ENCODE results near the gene ALAS2.

The ALAS2 gene

DNA sequence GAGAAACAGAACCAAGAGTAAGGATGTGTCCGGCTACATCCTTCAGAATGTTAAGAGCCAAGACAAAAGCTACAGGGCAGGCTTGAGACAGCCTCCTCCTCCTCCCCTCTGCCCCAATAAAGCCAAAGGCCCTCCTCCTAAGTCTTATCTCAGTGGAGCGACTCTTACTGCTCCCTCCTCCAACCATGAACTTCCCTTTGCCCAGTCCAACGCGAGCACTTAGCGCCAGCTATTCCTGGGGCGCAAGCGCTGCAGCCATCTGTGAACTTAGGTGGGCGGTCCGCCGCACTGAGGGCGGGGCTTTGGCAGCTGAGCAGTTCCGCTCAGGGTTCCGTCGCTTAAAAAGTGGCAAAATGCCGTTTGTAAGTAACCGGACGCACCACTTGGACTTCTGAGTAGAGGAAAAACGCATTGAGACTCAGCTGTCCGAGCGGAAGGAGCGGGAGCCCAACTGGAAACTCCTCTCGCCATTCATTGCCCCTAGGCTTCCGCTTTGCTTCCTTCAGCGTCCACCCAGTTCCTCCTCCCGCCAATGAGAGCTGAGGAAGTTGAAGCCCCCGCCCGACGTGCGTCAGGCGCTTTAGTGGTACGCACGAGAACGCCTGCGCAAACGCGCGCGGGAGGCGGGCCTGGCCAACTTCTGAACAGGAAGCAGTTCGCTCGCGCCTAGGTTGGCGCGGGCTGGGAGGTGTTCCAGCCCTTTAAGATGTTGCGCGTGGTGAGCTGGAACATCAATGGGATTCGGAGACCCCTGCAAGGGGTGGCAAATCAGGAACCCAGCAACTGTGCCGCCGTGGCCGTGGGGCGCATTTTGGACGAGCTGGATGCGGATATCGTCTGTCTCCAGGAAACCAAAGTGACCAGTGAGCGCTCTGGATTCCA is 30.8 kb downstream of the ALAS2 start, which contains the start of gene APEX2:
Gene APEX2 (plus strand): TSS at position 647 of the 882 bp plus-strand sequence. CDS start 60 bp downstream, at position 707.
- peaks cover 2% of the 10 kb centered on the region for H3K36me3 ChIP-seq
- H3K9me3 ChIP-seq (ENCODE audit: severe bottlenecking) = no peaks in the 10 kb centered on the region

DNA sequence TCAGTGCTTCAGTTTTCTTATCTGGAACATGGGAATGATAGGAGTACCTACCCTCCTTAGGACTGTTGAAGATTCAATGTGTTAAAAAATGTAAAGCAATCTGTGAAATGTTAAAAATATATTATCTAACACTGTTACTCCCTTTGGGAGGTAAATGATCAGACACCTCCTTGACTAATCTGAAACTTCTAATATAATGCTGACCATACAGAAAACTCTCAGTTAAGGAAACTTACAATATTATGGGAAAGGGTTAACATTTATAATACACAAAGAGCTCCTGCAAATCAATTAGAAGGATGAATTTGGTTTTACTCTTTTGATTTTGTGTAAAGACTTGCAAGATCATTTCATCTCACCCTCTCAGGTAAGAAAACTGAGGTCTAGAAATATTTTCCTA is 35.2 kb downstream of the ALAS2 start:
- H3K4me3 ChIP-seq (ENCODE audit: low read depth, low read length) = no peak overlapping the region
- H3K9me3 ChIP-seq (ENCODE audit: severe bottlenecking) = no peaks in the 10 kb centered on the region
- no peak overlapping the region for H3K27ac ChIP-seq
- no peak for DNase-seq
- H3K36me3 ChIP-seq = no peaks in the 10 kb centered on the region
- peaks cover 54% of the 10 kb centered on the region for H3K27me3 ChIP-seq (ENCODE audit: insufficient read depth, low read depth, severe bottlenecking)
- TF ChIP-seq, protein P1, sequence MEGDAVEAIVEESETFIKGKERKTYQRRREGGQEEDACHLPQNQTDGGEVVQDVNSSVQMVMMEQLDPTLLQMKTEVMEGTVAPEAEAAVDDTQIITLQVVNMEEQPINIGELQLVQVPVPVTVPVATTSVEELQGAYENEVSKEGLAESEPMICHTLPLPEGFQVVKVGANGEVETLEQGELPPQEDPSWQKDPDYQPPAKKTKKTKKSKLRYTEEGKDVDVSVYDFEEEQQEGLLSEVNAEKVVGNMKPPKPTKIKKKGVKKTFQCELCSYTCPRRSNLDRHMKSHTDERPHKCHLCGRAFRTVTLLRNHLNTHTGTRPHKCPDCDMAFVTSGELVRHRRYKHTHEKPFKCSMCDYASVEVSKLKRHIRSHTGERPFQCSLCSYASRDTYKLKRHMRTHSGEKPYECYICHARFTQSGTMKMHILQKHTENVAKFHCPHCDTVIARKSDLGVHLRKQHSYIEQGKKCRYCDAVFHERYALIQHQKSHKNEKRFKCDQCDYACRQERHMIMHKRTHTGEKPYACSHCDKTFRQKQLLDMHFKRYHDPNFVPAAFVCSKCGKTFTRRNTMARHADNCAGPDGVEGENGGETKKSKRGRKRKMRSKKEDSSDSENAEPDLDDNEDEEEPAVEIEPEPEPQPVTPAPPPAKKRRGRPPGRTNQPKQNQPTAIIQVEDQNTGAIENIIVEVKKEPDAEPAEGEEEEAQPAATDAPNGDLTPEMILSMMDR (IDR thresholded peaks at IDR 0.05; ENCODE audit: low read depth, low read length) = no peak

More for the DNA sequence above, 30.8 kb downstream of the ALAS2 start, which contains the start of gene APEX2:
- DNase-seq = peak; percentile 88
- H3K4me3 ChIP-seq (ENCODE audit: low read depth, low read length) = peak within 1 kb of the TSS; percentile 76
- peaks cover 24% of the 10 kb centered on the region for H3K27me3 ChIP-seq (ENCODE audit: insufficient read depth, low read depth, severe bottlenecking)
- peak within 1 kb of the TSS; percentile 87 for H3K27ac ChIP-seq
- TF ChIP-seq, protein P1 (IDR thresholded peaks at IDR 0.05; ENCODE audit: low read depth, low read length) = no peak

DNA sequence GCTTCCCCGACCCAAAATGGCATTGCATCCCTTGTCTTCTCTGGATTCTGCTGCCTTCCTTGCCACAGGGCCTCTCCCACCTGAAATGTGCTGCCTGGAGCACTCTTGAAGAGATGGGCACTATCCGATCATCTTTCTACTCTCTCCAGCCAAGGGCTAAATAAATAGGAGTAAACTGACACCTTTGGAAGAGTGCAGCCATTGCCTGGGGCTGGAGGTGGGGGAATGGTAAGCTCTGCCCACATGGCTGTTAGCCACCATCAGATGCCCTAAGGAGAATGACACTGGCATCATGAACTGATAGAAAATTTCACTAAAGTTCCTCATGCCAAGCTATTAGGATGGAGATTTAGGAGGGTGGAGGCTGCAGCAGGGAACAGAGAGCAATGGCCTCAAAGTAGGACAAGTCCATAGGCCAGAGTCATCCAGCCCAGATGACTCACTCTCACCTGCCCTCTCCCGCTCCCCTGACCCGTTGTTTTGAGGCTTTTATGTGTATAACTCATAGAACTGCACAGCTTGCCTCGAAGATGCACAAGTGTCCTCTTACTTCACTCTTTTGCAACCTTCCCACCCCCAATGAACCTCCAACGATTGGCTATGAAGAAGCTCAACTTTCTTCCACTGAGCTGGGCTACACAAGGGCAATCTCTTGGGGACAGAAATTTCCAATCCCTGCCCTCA is 36.0 kb downstream of the ALAS2 start:
- Histone ChIP-seq H3K36me3 (no peaks in the 10 kb centered on the region), H3K27ac (no peak overlapping the region), H3K9me3 (ENCODE audit: severe bottlenecking) (no peaks in the 10 kb centered on the region), H3K27me3 (ENCODE audit: insufficient read depth, low read depth, severe bottlenecking) (peaks cover 58% of the 10 kb centered on the region), H3K4me3 (ENCODE audit: low read depth, low read length) (no peak overlapping the region)
- DNase-seq = no peak
- TF ChIP-seq, protein P1 (IDR thresholded peaks at IDR 0.05; ENCODE audit: low read depth, low read length) = no peak

DNA sequence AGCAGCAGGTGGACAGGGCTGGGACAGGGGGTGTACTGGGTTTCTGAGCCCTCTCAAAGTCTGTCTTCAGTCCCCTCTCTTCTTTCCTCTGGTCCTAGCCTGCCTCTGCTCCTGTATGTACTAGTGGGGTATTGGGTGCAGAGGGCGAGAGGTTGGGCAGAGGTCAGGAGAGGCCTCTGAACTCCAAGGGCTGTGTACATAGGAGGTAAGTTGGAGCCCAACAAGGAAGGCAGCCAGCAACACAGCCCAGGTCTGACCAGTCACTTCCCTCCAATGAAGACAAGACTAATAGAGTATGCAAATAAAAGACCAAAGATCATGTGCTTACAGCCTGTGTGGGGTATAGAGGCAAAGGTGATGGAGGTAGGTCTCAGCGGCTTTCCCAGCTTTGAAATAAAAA is 36.7 kb downstream of the ALAS2 start, which contains the start of gene PFKFB1:
Gene PFKFB1 (minus strand): TSS at position 90 of the 400 bp plus-strand sequence. CDS start 181 bp downstream, outside the sequence.
- Histone ChIP-seq H3K4me3 (ENCODE audit: low read depth, low read length) (no peak within 1 kb of the TSS), H3K9me3 (ENCODE audit: severe bottlenecking) (no peaks in the 10 kb centered on the region), H3K27me3 (ENCODE audit: insufficient read depth, low read depth, severe bottlenecking) (peaks cover 64% of the 10 kb centered on the region), H3K36me3 (no peaks in the 10 kb centered on the region), H3K27ac (no peak within 1 kb of the TSS)
- no peak for DNase-seq
- TF ChIP-seq, protein P1 (IDR thresholded peaks at IDR 0.05; ENCODE audit: low read depth, low read length) = no peak

DNA sequence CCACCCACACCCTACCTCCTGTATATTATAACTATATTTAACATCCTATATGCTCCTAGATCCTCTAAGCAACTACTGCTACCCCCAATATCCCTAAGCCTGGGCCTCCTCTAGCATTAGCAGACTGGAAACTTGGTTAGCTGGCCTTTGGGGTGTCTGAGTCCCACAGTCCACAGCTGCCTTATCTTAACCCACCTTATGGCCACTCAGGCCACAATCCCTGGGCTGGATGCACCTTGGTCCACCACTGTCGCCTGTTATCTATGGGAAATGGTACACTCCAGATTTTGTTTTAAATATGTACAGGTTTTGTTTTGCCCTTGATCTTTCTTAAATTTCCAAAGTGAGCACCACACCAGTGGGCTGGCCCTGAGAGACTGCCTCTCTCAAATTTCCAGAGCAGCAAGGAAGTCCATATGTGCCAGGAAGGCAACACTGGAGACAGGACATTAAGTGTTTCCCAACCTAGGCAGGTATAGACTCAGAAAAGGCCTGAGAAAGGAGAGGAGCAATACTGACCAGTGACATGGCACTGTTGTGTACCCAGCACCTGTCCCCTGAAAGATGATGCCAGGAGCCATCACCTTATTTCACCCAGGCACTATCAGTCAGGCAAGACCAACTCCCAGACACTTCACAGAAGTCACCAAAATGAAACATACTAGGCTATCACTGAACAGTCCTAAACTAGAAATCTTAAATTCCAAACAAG is 37.7 kb downstream of the ALAS2 start:
- Histone ChIP-seq H3K4me3 (ENCODE audit: low read depth, low read length) (no peak overlapping the region), H3K36me3 (no peaks in the 10 kb centered on the region), H3K27ac (no peak overlapping the region), H3K27me3 (ENCODE audit: insufficient read depth, low read depth, severe bottlenecking) (peaks cover 58% of the 10 kb centered on the region), H3K9me3 (ENCODE audit: severe bottlenecking) (no peaks in the 10 kb centered on the region)
- DNase-seq = no peak
- TF ChIP-seq, protein P1 (IDR thresholded peaks at IDR 0.05; ENCODE audit: low read depth, low read length) = no peak

All from WERI-Rb-1 (cell line).